A549 (cell line): ENCODE data around the gene TMIGD3.

ENCODE experiments used
- CHD2 ChIP-seq: fragments of 150-350 bp; IDR thresholded peaks from 2 replicates; pipeline ENCODE4 v1.6.1; 2014; ENCODE audit warnings: low read length; ENCODE audit not compliant: partially characterized antibody
- ELK1 ChIP-seq: fragments of 150-350 bp; IDR thresholded peaks from 2 replicates; pipeline ENCODE4 v1.6.1; 2014; ENCODE audit warnings: low read depth, mild to moderate bottlenecking, low read length
- JUN ChIP-seq, 2 experiments: fragments of >200 bp; sonication (Bioruptor Twin); formaldehyde crosslinking; IDR thresholded peaks; 2 replicates in 1 of 2; 3 replicates in 1 of 2; pipeline ENCODE4 v1.6.1; 2016 to 2017
- POLR2A ChIP-seq: IDR thresholded peaks from 2 replicates; pipeline ENCODE4 v1.6.1; 2012; ENCODE audit warnings: mild to moderate bottlenecking, low read length
- POLR2AphosphoS2 ChIP-seq: conservative IDR thresholded peaks from 2 replicates; pipeline ENCODE4 v1.6.1; 2012; ENCODE audit warnings: low read length, improper control_type of control experiment, inconsistent platforms
- RAD21 ChIP-seq, 2 experiments: fragments of >200 bp in 1 of 2; sonication (Bioruptor Twin) in 1 of 2; formaldehyde crosslinking in 1 of 2; IDR thresholded peaks in 1 of 2; conservative IDR thresholded peaks in 1 of 2; 2 replicates in 1 of 2; 3 replicates in 1 of 2; pipeline ENCODE4 v1.6.1; 2012 to 2018; ENCODE audit warnings: inconsistent platforms in 1 of 2
- RFX5 ChIP-seq: fragments of 450-650 bp; IDR thresholded peaks from 2 replicates; pipeline ENCODE4 v1.7.1; 2014; ENCODE audit warnings: antibody characterized with exemption, mild to moderate bottlenecking, moderate library complexity
- RNF2 ChIP-seq: fragments of 200-600 bp; sonication (generic); IDR thresholded peaks from 2 replicates; pipeline ENCODE4 v1.6.1; 2016; ENCODE audit warnings: low read depth, mild to moderate bottlenecking, antibody characterized with exemption, moderate library complexity, borderline replicate concordance
- TF ChIP-seq, protein P1 (sequence below): fragments of >200 bp; sonication (Bioruptor Twin); formaldehyde crosslinking; IDR thresholded peaks from 3 replicates; pipeline ENCODE4 v1.5.1; 2016
- TF ChIP-seq, protein P2 (sequence below): fragments of 250-450 bp; sonication (Bioruptor Pico); IDR thresholded peaks from 2 replicates; pipeline ENCODE4 v1.5.0; 2021; ENCODE audit warnings: mild to moderate bottlenecking, moderate library complexity, borderline replicate concordance
- TF ChIP-seq, protein P3 (sequence below): fragments of 450-650 bp; IDR thresholded peaks from 2 replicates; pipeline ENCODE4 v1.6.1; 2014; ENCODE audit warnings: antibody characterized with exemption

- no peak for TF ChIP-seq POLR2A
- TF ChIP-seq, protein P1, sequence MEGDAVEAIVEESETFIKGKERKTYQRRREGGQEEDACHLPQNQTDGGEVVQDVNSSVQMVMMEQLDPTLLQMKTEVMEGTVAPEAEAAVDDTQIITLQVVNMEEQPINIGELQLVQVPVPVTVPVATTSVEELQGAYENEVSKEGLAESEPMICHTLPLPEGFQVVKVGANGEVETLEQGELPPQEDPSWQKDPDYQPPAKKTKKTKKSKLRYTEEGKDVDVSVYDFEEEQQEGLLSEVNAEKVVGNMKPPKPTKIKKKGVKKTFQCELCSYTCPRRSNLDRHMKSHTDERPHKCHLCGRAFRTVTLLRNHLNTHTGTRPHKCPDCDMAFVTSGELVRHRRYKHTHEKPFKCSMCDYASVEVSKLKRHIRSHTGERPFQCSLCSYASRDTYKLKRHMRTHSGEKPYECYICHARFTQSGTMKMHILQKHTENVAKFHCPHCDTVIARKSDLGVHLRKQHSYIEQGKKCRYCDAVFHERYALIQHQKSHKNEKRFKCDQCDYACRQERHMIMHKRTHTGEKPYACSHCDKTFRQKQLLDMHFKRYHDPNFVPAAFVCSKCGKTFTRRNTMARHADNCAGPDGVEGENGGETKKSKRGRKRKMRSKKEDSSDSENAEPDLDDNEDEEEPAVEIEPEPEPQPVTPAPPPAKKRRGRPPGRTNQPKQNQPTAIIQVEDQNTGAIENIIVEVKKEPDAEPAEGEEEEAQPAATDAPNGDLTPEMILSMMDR: no peak
- TF ChIP-seq, protein P2, sequence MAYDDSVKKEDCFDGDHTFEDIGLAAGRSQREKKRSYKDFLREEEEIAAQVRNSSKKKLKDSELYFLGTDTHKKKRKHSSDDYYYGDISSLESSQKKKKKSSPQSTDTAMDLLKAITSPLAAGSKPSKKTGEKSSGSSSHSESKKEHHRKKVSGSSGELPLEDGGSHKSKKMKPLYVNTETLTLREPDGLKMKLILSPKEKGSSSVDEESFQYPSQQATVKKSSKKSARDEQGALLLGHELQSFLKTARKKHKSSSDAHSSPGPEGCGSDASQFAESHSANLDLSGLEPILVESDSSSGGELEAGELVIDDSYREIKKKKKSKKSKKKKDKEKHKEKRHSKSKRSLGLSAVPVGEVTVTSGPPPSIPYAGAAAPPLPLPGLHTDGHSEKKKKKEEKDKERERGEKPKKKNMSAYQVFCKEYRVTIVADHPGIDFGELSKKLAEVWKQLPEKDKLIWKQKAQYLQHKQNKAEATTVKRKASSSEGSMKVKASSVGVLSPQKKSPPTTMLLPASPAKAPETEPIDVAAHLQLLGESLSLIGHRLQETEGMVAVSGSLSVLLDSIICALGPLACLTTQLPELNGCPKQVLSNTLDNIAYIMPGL: no peak
- TF ChIP-seq CHD2: no peak
- no peak for TF ChIP-seq POLR2AphosphoS2
- TF ChIP-seq ELK1: no peak
- TF ChIP-seq RFX5: no peak
- no peak for TF ChIP-seq RAD21 (conservative IDR thresholded peaks at IDR 0.05 in 1 of 2, IDR thresholded peaks at IDR 0.05 in 1 of 2)
- no peak for TF ChIP-seq RNF2
- TF ChIP-seq, protein P3, sequence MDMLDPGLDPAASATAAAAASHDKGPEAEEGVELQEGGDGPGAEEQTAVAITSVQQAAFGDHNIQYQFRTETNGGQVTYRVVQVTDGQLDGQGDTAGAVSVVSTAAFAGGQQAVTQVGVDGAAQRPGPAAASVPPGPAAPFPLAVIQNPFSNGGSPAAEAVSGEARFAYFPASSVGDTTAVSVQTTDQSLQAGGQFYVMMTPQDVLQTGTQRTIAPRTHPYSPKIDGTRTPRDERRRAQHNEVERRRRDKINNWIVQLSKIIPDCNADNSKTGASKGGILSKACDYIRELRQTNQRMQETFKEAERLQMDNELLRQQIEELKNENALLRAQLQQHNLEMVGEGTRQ: no peak
- no peak for TF ChIP-seq JUN (IDR thresholded peaks at IDR 0.05)
Measured at GRCh38 chr1:111448482-111448917, 54.9 kb downstream of the TMIGD3 start.
